Measurements from ENCODE around the gene INMT.
A peak's percentile ranks its signal among the peaks of the same experiment; 100 is the strongest.

Gene INMT

GRCh38 chr7:30771880-30772425, 20.0 kb downstream of the INMT start:
- Histone ChIP-seq H3K9me3 (no peaks in the 10 kb centered on the region), H3K27me3 (peaks cover 6% of the 10 kb centered on the region), H3K4me1 (ENCODE audit: control insufficient read depth in 1 of 2, insufficient read depth in 1 of 2, low read depth in 1 of 2, low read length in 1 of 2) (peaks cover 6 to 11% of the 10 kb centered on the region in 2 experiments), H3K36me3 (no peaks in the 10 kb centered on the region), H3K27ac (no peak overlapping the region), H3K4me3 (ENCODE audit: low read depth in 1 of 2, low read length in 1 of 2) (peak overlapping the region; percentile 60 to 67)
- TF ChIP-seq, protein P1, sequence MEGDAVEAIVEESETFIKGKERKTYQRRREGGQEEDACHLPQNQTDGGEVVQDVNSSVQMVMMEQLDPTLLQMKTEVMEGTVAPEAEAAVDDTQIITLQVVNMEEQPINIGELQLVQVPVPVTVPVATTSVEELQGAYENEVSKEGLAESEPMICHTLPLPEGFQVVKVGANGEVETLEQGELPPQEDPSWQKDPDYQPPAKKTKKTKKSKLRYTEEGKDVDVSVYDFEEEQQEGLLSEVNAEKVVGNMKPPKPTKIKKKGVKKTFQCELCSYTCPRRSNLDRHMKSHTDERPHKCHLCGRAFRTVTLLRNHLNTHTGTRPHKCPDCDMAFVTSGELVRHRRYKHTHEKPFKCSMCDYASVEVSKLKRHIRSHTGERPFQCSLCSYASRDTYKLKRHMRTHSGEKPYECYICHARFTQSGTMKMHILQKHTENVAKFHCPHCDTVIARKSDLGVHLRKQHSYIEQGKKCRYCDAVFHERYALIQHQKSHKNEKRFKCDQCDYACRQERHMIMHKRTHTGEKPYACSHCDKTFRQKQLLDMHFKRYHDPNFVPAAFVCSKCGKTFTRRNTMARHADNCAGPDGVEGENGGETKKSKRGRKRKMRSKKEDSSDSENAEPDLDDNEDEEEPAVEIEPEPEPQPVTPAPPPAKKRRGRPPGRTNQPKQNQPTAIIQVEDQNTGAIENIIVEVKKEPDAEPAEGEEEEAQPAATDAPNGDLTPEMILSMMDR (IDR thresholded peaks at IDR 0.05) = no peak

DNA sequence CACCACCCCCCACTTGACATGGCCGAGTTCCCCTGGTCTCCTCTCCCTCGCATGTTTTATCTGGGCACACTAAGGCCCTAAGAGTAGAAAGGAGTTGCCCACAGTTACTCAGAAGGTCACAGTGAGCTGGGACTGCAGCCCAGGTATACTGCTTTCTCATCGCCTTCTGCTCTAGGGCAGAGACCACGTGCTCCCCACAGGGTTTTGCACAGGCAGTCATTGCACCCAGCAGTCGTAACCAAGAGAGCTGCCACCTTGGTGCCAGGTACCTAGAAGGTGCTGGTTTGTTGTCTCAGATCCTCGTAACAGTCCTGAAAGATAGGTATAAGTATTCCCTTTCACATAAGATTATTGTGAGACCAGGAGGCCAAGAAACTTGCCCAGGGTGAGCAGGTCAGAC, 21.0 kb downstream of the INMT start:
- Histone ChIP-seq H3K27me3 (peaks cover 6% of the 10 kb centered on the region), H3K36me3 (no peaks in the 10 kb centered on the region), H3K27ac (no peak overlapping the region), H3K9me3 (no peaks in the 10 kb centered on the region), H3K4me1 (ENCODE audit: control insufficient read depth in 1 of 2, insufficient read depth in 1 of 2, low read depth in 1 of 2, low read length in 1 of 2) (peaks cover 6 to 11% of the 10 kb centered on the region in 2 experiments), H3K4me3 (ENCODE audit: low read depth in 1 of 2, low read length in 1 of 2) (no peak overlapping the region)
- TF ChIP-seq, protein P1 (IDR thresholded peaks at IDR 0.05) = no peak

GRCh38 chr7:30775992-30776391, 24.1 kb downstream of the INMT start:
- TF ChIP-seq, protein P1 (IDR thresholded peaks at IDR 0.05) = no peak
- H3K4me1 ChIP-seq (ENCODE audit: control insufficient read depth in 1 of 2, insufficient read depth in 1 of 2, low read depth in 1 of 2, low read length in 1 of 2) = peaks cover 6 to 11% of the 10 kb centered on the region in 2 experiments
- no peak overlapping the region for H3K27ac ChIP-seq
- H3K36me3 ChIP-seq = no peaks in the 10 kb centered on the region
- no peaks in the 10 kb centered on the region for H3K9me3 ChIP-seq
- no peaks in the 10 kb centered on the region for H3K27me3 ChIP-seq
- no peak overlapping the region for H3K4me3 ChIP-seq (ENCODE audit: low read depth in 1 of 2, low read length in 1 of 2)

GRCh38 chr7:30776971-30777370, 25.0 kb downstream of the INMT start:
- no peak overlapping the region for H3K27ac ChIP-seq
- H3K4me3 ChIP-seq (ENCODE audit: low read depth in 1 of 2, low read length in 1 of 2) = no peak overlapping the region
- H3K4me1 ChIP-seq (ENCODE audit: control insufficient read depth in 1 of 2, insufficient read depth in 1 of 2, low read depth in 1 of 2, low read length in 1 of 2) = peaks cover 3 to 4% of the 10 kb centered on the region in 2 experiments
- no peaks in the 10 kb centered on the region for H3K9me3 ChIP-seq
- H3K27me3 ChIP-seq = no peaks in the 10 kb centered on the region
- no peaks in the 10 kb centered on the region for H3K36me3 ChIP-seq
- TF ChIP-seq, protein P1 (IDR thresholded peaks at IDR 0.05) = no peak

DNA sequence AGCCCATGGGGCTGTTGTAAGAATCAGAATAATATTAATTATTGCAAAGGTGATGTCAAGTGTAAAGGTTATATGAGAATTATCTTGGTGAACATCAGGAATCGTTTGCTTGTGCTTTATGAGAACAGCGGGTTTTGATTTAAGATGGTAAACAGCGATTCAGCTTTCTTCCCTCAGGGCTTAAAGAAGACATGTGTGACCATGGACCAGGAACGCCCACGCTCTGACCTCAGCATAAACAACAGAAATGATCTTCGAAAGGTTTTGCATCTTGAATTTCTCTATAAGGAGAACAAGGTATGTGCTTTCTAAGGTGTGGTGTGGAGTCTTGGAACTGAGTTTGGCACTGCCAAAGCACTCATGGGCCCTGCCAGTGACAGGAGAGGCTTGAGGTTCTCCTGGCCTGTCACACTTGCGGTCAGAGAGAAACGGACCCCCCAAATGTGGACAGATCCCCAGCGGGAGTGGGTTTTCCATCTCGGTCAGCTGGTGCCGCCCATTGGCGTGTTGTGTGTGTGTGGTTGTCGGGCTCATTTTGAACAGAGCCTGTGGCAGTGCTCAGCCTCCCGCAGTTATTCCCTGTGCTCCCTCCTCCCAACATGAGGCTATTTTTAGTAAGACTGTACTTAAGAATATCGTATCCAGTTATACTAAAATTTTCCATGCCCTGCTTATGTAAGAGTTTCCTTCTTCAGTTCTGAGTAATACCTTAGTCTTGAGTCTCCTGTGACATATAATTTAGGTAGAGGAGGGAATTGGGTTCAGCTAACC, 26.5 kb downstream of the INMT start:
- H3K27ac ChIP-seq = no peak overlapping the region
- H3K4me3 ChIP-seq (ENCODE audit: low read depth in 1 of 2, low read length in 1 of 2) = no peak overlapping the region
- H3K36me3 ChIP-seq = no peaks in the 10 kb centered on the region
- no peaks in the 10 kb centered on the region for H3K4me1 ChIP-seq (ENCODE audit: control insufficient read depth in 1 of 2, insufficient read depth in 1 of 2, low read depth in 1 of 2, low read length in 1 of 2)
- no peaks in the 10 kb centered on the region for H3K27me3 ChIP-seq
- H3K9me3 ChIP-seq = no peaks in the 10 kb centered on the region
- TF ChIP-seq, protein P1 (IDR thresholded peaks at IDR 0.05) = no peak
